ENCODE measurements around the gene GH2.
"Not testable (repeated sequence)": the region's sequence is repeated elsewhere in the genome, so short reads cannot be mapped to it uniquely, and the experiment has no call there.

Gene GH2

DNA sequence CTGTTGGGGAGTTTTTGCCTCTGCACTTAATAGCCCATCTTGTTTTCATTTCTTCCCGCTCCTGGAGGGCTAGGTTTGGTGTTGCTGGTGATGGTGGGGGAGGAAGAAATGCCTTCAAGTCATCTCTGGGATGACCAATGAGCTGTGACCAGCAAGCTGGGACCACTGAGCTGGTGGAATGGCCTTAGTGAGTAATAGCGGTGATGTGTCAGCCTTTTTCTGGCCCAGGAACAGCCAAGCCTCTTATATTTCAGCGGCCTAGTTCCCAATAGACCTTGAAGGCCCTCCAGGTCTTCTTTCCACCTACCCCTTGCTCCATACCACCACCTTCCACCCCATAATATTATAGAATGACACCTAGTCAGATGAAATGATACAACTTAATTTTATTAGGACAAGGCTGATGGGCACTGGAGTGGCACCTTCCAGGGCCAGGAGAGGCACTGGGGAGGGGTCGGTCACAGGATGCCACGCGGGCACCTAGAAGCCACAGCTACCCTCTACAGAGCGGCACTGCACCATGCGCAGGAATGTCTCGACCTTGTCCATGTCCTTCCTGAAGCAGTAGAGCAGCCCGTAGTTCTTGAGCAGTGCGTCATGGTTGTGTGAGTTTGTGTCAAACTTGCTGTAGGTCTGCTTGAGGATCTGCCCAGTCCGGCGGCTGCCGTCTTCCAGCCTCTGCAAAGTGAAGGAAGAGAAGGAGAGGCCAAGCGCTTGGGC lies 9.9 kb downstream of the GH2 start:
- not testable (repeated sequence) for DNase-seq

DNA sequence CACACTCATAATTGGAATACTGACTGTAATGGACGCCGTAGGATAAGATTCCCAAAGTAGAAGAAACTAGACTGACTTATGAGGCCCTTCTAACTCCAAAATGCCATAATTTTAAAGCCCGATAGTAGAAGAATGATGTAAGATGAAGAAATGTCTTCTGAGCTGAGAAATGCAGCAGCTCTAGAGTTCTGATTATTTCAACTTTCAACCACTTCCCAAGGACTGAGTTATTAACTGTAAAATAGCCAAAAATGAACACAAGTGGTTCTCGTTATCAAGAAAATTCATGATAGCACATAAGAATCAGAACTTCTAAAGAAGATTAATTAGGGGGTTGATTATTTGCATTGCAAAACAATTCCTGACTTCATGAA lies 11.5 kb downstream of the GH2 start:
- DNase-seq, result not testable (repeated sequence)

- not testable (repeated sequence) for DNase-seq
These were observed 12.1 kb downstream of the GH2 start for GRCh38 chr17:63869491-63870291.

DNA sequence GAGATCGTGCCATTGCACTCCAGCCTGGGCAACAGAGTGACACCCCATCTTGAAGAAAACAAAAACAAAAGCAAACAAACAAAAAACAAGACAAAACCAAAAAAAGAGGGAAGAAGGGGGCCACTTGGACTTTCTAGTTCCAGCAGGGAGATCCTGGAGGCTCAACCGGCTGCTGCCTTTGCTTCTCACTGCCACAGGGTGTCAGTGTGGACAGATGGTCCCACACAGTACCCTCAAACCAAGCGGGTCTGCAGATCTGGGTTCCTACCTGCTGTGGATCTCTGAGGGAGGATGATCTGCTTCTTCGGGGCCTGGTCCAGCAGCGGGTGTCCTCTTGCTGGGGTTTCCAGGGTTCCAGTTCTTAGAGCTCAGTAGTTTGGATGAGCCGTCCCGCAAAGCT lies 15.1 kb downstream of the GH2 start:
- DNase-seq, result not testable (repeated sequence)

DNA sequence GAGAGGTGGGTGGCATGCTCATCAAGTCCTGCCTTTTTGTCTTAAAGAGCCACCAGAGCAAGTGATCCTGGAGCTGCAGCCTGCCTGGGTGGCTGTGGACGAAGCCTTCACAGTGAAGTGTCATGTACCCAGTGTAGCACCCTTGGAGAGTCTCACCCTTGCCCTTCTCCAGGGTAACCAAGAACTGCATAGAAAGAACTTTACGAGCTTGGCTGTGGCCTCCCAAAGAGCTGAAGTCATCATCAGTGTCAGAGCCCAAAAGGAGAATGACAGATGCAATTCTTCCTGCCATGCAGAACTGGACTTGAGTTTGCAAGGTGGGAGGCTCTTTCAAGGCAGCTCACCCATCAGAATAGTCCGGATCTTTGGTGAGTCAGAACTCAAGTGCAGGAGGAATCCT lies 22.5 kb downstream of the GH2 start:
- DNase-seq, result no peak

- not testable (repeated sequence) for DNase-seq
These were observed 25.3 kb downstream of the GH2 start for GRCh38 chr17:63856425-63856824.

GRCh38 chr17:63855185-63855584 lies 26.6 kb downstream of the GH2 start:
- no peak for DNase-seq

GRCh38 chr17:63854709-63855108 lies 27.0 kb downstream of the GH2 start:
- no peak for DNase-seq

- no peak for DNase-seq
These were observed 28.5 kb downstream of the GH2 start for GRCh38 chr17:63853260-63853659.

DNA sequence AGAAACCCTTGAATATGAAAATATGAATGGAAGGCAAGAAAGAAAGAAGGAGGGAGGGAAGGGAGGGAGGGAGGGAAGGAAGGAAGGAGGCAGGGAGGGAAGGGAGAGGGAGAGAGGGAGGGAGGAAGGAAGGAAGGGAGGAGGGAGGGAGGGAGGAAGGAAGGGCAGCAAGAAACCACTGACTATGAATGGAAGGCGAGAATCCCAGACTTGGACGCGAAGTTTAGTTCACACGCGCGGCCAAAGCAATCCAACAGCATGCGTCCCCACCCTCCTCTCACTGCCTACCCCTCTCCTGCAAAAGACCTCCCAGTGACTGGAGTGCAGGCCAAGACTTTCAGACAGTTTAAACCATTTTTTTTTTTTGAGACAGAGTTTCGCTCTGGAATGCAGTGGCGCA lies 31.3 kb downstream of the GH2 start:
- DNase-seq, result no peak

- peak; percentile 94 for DNase-seq
These were observed 32.7 kb downstream of the GH2 start for GRCh38 chr17:63848834-63849689.

- no peak for DNase-seq
These were observed 34.1 kb downstream of the GH2 start for GRCh38 chr17:63847525-63848249.

DNA sequence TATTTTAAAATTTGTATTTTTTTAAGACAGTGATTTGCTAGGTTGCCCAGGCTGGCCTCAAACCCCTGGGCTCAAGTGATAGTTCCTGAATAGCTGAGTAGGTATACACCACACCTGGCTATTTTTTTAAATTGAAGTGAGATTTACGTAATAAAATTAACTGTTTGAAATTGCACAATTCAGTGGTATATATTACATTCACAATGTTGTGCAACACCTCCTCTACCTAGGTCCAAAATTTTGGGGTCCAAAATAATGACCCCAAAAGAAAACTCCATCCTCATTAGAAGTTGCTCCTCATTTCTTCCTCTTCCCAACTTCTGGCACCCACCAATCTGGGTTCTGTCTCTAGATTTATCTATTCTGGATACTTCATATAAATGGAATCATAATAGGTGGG lies 36.2 kb downstream of the GH2 start:
- DNase-seq, result no peak

- DNase-seq, result no peak
These were observed 37.6 kb downstream of the GH2 start for GRCh38 chr17:63843910-63844677.

DNA sequence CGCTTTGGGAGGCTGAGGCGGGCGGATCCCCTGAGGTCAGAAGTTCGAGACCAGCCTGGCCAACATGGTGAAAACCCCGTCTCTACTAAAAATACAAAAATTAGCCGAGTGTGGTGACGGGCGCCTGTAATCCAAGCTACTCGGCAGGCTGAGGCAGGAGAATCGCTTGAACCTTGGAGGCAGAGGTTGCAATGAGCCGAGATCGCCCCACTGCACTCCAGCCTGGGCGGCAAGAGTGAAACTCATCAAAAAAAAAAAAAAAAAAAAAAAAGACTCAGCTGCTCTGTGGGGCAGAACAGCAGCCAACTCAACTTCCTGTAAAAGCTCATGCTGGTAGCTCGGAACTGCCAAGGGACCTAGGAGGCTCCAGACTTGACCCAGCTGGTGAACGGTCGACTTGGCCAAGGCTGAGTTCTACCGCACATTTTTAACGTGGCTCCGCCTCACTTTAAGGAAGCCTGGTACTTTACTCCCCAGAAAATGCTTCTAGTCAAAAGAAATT lies 38.3 kb downstream of the GH2 start:
- DNase-seq, result peak; percentile 54

- peak; percentile 99 for DNase-seq
These were observed 39.0 kb downstream of the GH2 start, which contains the start of gene SMARCD2 for GRCh38 chr17:63842540-63843386. TSS of gene SMARCD2 (minus strand) at chr17:63842685. CDS start at chr17:63842674, 11 bp downstream.

DNA sequence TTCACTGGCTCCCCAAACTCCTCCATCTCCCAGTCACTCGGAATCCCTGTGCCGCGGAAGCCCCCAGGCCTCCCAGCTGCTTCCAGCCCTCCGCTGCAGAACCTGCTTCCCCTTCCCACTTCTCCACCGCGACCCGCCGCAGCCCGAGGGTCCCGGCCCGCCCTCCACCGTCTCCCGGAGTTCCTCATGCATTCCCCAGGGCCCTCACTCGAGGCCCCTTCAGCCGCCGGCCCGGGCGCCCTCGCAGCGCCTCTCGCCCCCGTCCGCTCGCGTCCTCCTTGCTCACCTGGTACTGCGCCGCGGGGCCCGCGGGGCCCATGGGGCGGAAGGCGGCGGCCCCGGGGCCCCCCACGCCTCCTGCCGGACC lies 39.6 kb downstream of the GH2 start:
- no peak for DNase-seq

- DNase-seq, result no peak
These were observed 40.2 kb downstream of the GH2 start for GRCh38 chr17:63841350-63842172.

- DNase-seq, result no peak
These were observed 41.0 kb downstream of the GH2 start for GRCh38 chr17:63840591-63841349.
